Measurements from ENCODE around the gene KLHL35. TPM values are rescaled to one million over a fixed set of nuclear protein-coding genes. Genes with fewer than 3 reads are reported as not detected.

KLHL35 gene
- total and polyA plus RNA-seq, 2 experiments from 2014 or later, result 0.63 to 1.7 TPM

GRCh38 chr11:75403037-75403436 is 30.0 kb downstream of the KLHL35 start:
- Histone ChIP-seq H3K4me3 (no peak overlapping the region), H3K9me2 (replicated peaks; ENCODE audit: insufficient read depth) (no peaks in the 10 kb centered on the region), H3K36me3 (replicated peaks; ENCODE audit: insufficient read depth, low read depth) (peaks cover 8% of the 10 kb centered on the region), H2AFZ (no peak overlapping the region), H3K27me3 (no peaks in the 10 kb centered on the region), H3K4me2 (peak overlapping the region; percentile 87), H3K9me3 (ENCODE audit: low read depth) (no peaks in the 10 kb centered on the region), H4K20me1 (ENCODE audit: insufficient read depth, poor library complexity, severe bottlenecking) (peaks cover 78% of the 10 kb centered on the region), H3K4me1 (ENCODE audit: insufficient read depth) (peaks cover 19% of the 10 kb centered on the region), H3K27ac (peak overlapping the region; percentile 21), H3K79me2 (peaks cover 74% of the 10 kb centered on the region)
- 96% methylated on average over 1 of the region's 1 CpG for WGBS (ENCODE audit: low lambda C conversion rate, missing lambda C conversion rate)
- no peak for TF ChIP-seq EZH2phosphoT487 (IDR thresholded peaks at IDR 0.05; ENCODE audit: low read depth, severe bottlenecking, unreplicated experiment)
- TF ChIP-seq EZH2 (IDR thresholded peaks at IDR 0.05; ENCODE audit: borderline replicate concordance), result no peak
- no peak for TF ChIP-seq CTCF (IDR thresholded peaks at IDR 0.05; ENCODE audit: poor library complexity)
- DNase-seq (ENCODE audit: low spot score), result no peak

GRCh38 chr11:75402002-75402773 is 30.8 kb downstream of the KLHL35 start:
- H3K9me3 ChIP-seq (ENCODE audit: low read depth), result no peaks in the 10 kb centered on the region
- no peaks in the 10 kb centered on the region for H3K27me3 ChIP-seq
- H2AFZ ChIP-seq, result no peak overlapping the region
- peaks cover 71% of the 10 kb centered on the region for H4K20me1 ChIP-seq (ENCODE audit: insufficient read depth, poor library complexity, severe bottlenecking)
- no peak overlapping the region for H3K4me3 ChIP-seq
- DNase-seq (ENCODE audit: low spot score), result no peak
- H3K79me2 ChIP-seq, result peaks cover 74% of the 10 kb centered on the region
- WGBS (ENCODE audit: low lambda C conversion rate, missing lambda C conversion rate), result 92% methylated on average over 10 of the region's 10 CpGs
- H3K36me3 ChIP-seq (replicated peaks; ENCODE audit: insufficient read depth, low read depth), result peaks cover 8% of the 10 kb centered on the region
- TF ChIP-seq CTCF (IDR thresholded peaks at IDR 0.05; ENCODE audit: poor library complexity), result no peak
- no peak for TF ChIP-seq EZH2phosphoT487 (IDR thresholded peaks at IDR 0.05; ENCODE audit: low read depth, severe bottlenecking, unreplicated experiment)
- TF ChIP-seq EZH2 (IDR thresholded peaks at IDR 0.05; ENCODE audit: borderline replicate concordance), result no peak
- no peaks in the 10 kb centered on the region for H3K9me2 ChIP-seq (replicated peaks; ENCODE audit: insufficient read depth)
- peaks cover 19% of the 10 kb centered on the region for H3K4me1 ChIP-seq (ENCODE audit: insufficient read depth)
- peak overlapping the region; percentile 87 for H3K4me2 ChIP-seq
- H3K27ac ChIP-seq, result peak overlapping the region; percentile 21

- H3K4me2 ChIP-seq, result peak overlapping the region; percentile 87
- peaks cover under 1% of the 10 kb centered on the region for H3K36me3 ChIP-seq (replicated peaks; ENCODE audit: insufficient read depth, low read depth)
- no peaks in the 10 kb centered on the region for H3K9me3 ChIP-seq (ENCODE audit: low read depth)
- H3K27me3 ChIP-seq, result no peaks in the 10 kb centered on the region
- peak overlapping the region; percentile 78 for H3K4me3 ChIP-seq
- H4K20me1 ChIP-seq (ENCODE audit: insufficient read depth, poor library complexity, severe bottlenecking), result peaks cover 54% of the 10 kb centered on the region
- H3K4me1 ChIP-seq (ENCODE audit: insufficient read depth), result peaks cover 19% of the 10 kb centered on the region
- no peak overlapping the region for H2AFZ ChIP-seq
- 2% methylated on average over 11 of the region's 11 CpGs for WGBS (ENCODE audit: low lambda C conversion rate, missing lambda C conversion rate)
- H3K27ac ChIP-seq, result peak overlapping the region; percentile 98
- H3K9me2 ChIP-seq (replicated peaks; ENCODE audit: insufficient read depth), result no peaks in the 10 kb centered on the region
- peaks cover 57% of the 10 kb centered on the region for H3K79me2 ChIP-seq
- TF ChIP-seq EZH2 (IDR thresholded peaks at IDR 0.05; ENCODE audit: borderline replicate concordance), result no peak
- TF ChIP-seq CTCF (IDR thresholded peaks at IDR 0.05; ENCODE audit: poor library complexity), result no peak
- TF ChIP-seq EZH2phosphoT487 (IDR thresholded peaks at IDR 0.05; ENCODE audit: low read depth, severe bottlenecking, unreplicated experiment), result no peak
- no peak for DNase-seq (ENCODE audit: low spot score)
Measured at GRCh38 chr11:75400146-75400865, 32.7 kb downstream of the KLHL35 start.
